SK-N-SH (cell line): ENCODE measurements around the gene GSDMA. TPM values are rescaled to one million over a fixed set of nuclear protein-coding genes. Genes with fewer than 3 reads are reported as not detected.

Source experiments
- CTCF ChIA-PET: fragments of 300-600, 350-600 bp; formaldehyde crosslinking; extraction: SDS; loops from one replicate; lab custom pipeline; 2021; lab: Yijun Ruan, JAX
- POLR2A ChIA-PET: fragments of 350-600 bp; sonication (Branson Sonifier 250); formaldehyde crosslinking; extraction: SDS; loops from one replicate; lab custom pipeline; 2020; ENCODE audit warnings: antibody characterized with exemption, inconsistent platforms; lab: Yijun Ruan, JAX
- DNase-seq: peaks from one replicate; pipeline ENCODE4 v3.0.0; 2012
- H2AFZ ChIP-seq: fragments of 200-600 bp; sonication (generic); 2 replicates; pipeline ENCODE4 v1.8.1; 2016; ENCODE audit warnings: antibody characterized with exemption, mild to moderate bottlenecking, low read depth
- H3F3A ChIP-seq: fragments of 200-600 bp; sonication (generic); replicated peaks from 2 replicates; pipeline ENCODE3; 2016; ENCODE audit warnings: antibody characterized with exemption, mild to moderate bottlenecking; ENCODE audit not compliant: insufficient read depth
- H3K27ac ChIP-seq, 2 experiments: fragments of 200-500 bp in 1 of 2; fragments of 200-600 bp in 1 of 2; sonication (Bioruptor generic) in 1 of 2; sonication (generic), shearing (Covaris generic) in 1 of 2; 2 replicates each; pipeline versions ENCODE4 v1.5.1 to v1.6.1; 2014 to 2016; ENCODE audit warnings: low read depth in 2 of 2, inconsistent platforms in 1 of 2, low read length in 1 of 2, mild to moderate bottlenecking in 1 of 2, mixed read lengths in 1 of 2
- H3K27me3 ChIP-seq: fragments of 200-600 bp; sonication (generic), shearing (Covaris generic); 2 replicates; pipeline ENCODE4 v1.6.1; 2016; ENCODE audit warnings: mixed run types; ENCODE audit not compliant: insufficient read depth
- H3K36me3 ChIP-seq, 2 experiments: fragments of 200-500 bp in 1 of 2; fragments of 200-600 bp in 1 of 2; sonication (Bioruptor generic) in 1 of 2; sonication (generic) in 1 of 2; replicated peaks in 1 of 2; 2 replicates each; pipeline versions ENCODE3 to v1.5.1; 2014 to 2016; ENCODE audit warnings: low read length in 1 of 2, mild to moderate bottlenecking in 1 of 2; ENCODE audit not compliant: insufficient read depth in 2 of 2, control insufficient read depth in 1 of 2
- H3K4me1 ChIP-seq, 2 experiments: fragments of 200-500 bp in 1 of 2; fragments of 200-600 bp in 1 of 2; sonication (Bioruptor generic) in 1 of 2; sonication (generic), shearing (Covaris generic) in 1 of 2; 2 replicates each; pipeline versions ENCODE4 v1.5.1 to v1.6.1; 2014 to 2016; ENCODE audit warnings: low read depth in 1 of 2, low read length in 1 of 2, mixed run types in 1 of 2; ENCODE audit not compliant: insufficient read depth in 2 of 2, control insufficient read depth in 1 of 2
- H3K4me2 ChIP-seq: fragments of 200-600 bp; sonication (generic), shearing (Covaris generic); 2 replicates; pipeline ENCODE4 v1.6.1; 2017; ENCODE audit warnings: mixed run types
- H3K4me3 ChIP-seq, 2 experiments: fragments of 200-500 bp in 1 of 2; fragments of 200-600 bp in 1 of 2; sonication (Bioruptor generic) in 1 of 2; sonication (generic), shearing (Covaris generic) in 1 of 2; 2 replicates each; pipeline versions ENCODE4 v1.5.1 to v1.8.1; 2014 to 2016; ENCODE audit warnings: low read depth in 2 of 2, inconsistent platforms in 1 of 2, low read length in 1 of 2, mild to moderate bottlenecking in 1 of 2, mixed read lengths in 1 of 2, moderate library complexity in 1 of 2
- H3K79me2 ChIP-seq: fragments of 200-600 bp; sonication (generic); 2 replicates; pipeline ENCODE4 v1.8.1; 2017; ENCODE audit warnings: mild to moderate bottlenecking; ENCODE audit not compliant: insufficient read depth
- H3K9ac ChIP-seq: fragments of 200-600 bp; sonication (generic); 2 replicates; pipeline ENCODE4 v1.6.1; 2017; ENCODE audit warnings: mixed run types
- H3K9me2 ChIP-seq: fragments of 200-600 bp; sonication (generic); 2 replicates; pipeline ENCODE4 v1.6.1; 2017; ENCODE audit warnings: mixed run types
- H3K9me3 ChIP-seq: fragments of 200-600 bp; sonication (generic); 2 replicates; pipeline ENCODE4 v1.6.1; 2017; ENCODE audit warnings: mixed run types, mild to moderate bottlenecking, moderate library complexity
- H4K20me1 ChIP-seq: fragments of 200-600 bp; sonication (generic); 2 replicates; pipeline ENCODE4 v1.6.1; 2017; ENCODE audit warnings: mild to moderate bottlenecking, mixed run types; ENCODE audit not compliant: insufficient read depth
- EZH2phosphoT487 ChIP-seq: fragments of 200-600 bp; sonication (generic); IDR thresholded peaks from 2 replicates; pipeline ENCODE4 v1.6.1; 2017; ENCODE audit warnings: low read depth, mixed run types, mild to moderate bottlenecking, antibody characterized with exemption, moderate library complexity, borderline replicate concordance
- FOSL2 ChIP-seq: IDR thresholded peaks from 2 replicates; pipeline ENCODE4 v1.4.0; 2012; ENCODE audit warnings: low read depth, mild to moderate bottlenecking, moderate library complexity, borderline replicate concordance
- FOXM1 ChIP-seq: IDR thresholded peaks from 2 replicates; pipeline ENCODE4 v1.4.0; 2012; ENCODE audit warnings: low read depth, mild to moderate bottlenecking
- GATA2 ChIP-seq: sonication (generic); formaldehyde crosslinking; IDR thresholded peaks from 2 replicates; pipeline ENCODE4 v1.5.0; 2020; ENCODE audit warnings: mild to moderate bottlenecking, missing genetic modification reagents
- JUND ChIP-seq: IDR thresholded peaks from 2 replicates; pipeline ENCODE4 v1.4.0; 2012
- NRF1 ChIP-seq: IDR thresholded peaks from 2 replicates; pipeline ENCODE4 v1.6.1; 2012; ENCODE audit warnings: low read depth, mild to moderate bottlenecking, low read length
- POLR2AphosphoS5 ChIP-seq: IDR thresholded peaks from 2 replicates; pipeline ENCODE4 v1.6.1; 2012; ENCODE audit warnings: low read depth, low read length
- RFX5 ChIP-seq: IDR thresholded peaks from 2 replicates; pipeline ENCODE4 v1.6.1; 2012; ENCODE audit warnings: mild to moderate bottlenecking, improper control_type of control experiment, low read length
- TAF1 ChIP-seq: IDR thresholded peaks from 2 replicates; pipeline ENCODE4 v1.6.1; 2012; ENCODE audit warnings: low read depth, mild to moderate bottlenecking, low read length, moderate library complexity, borderline replicate concordance
- TCF12 ChIP-seq: IDR thresholded peaks from 2 replicates; pipeline ENCODE4 v1.4.0; 2012
- WGBS: methylation state at CpG from one replicate; pipeline ENCODE4 v1.1.6; 2017; ENCODE audit warnings: low lambda C conversion rate; 5-methylcytosine and 5-hydroxymethylcytosine counted together
- polyA plus RNA-seq, 3 experiments: library from polyadenylated mRNA; depleted of rRNA; stranded (reverse); fragments of >200 nt; gene quantifications; 2 replicates each; pipeline ENCODE4 v1.2.3, GENCODE V29; 2012
- TF ChIP-seq, protein P1 (sequence below): fragments of 150-350 bp; IDR thresholded peaks from 2 replicates; pipeline ENCODE4 v1.6.1; 2016; ENCODE audit warnings: mild to moderate bottlenecking, low read depth, low read length
- TF ChIP-seq, protein P2 (sequence below): IDR thresholded peaks from 2 replicates; pipeline ENCODE4 v1.4.0; 2012; ENCODE audit warnings: low read depth, borderline replicate concordance
- TF ChIP-seq, protein P3 (sequence below): IDR thresholded peaks from 2 replicates; pipeline ENCODE4 v1.6.1; 2012; ENCODE audit warnings: mild to moderate bottlenecking, low read depth, low read length, moderate library complexity

Gene GSDMA
- polyA plus RNA-seq, 1 of the 3 experiments (the other 2 are of a cell fraction): not detected

DNA sequence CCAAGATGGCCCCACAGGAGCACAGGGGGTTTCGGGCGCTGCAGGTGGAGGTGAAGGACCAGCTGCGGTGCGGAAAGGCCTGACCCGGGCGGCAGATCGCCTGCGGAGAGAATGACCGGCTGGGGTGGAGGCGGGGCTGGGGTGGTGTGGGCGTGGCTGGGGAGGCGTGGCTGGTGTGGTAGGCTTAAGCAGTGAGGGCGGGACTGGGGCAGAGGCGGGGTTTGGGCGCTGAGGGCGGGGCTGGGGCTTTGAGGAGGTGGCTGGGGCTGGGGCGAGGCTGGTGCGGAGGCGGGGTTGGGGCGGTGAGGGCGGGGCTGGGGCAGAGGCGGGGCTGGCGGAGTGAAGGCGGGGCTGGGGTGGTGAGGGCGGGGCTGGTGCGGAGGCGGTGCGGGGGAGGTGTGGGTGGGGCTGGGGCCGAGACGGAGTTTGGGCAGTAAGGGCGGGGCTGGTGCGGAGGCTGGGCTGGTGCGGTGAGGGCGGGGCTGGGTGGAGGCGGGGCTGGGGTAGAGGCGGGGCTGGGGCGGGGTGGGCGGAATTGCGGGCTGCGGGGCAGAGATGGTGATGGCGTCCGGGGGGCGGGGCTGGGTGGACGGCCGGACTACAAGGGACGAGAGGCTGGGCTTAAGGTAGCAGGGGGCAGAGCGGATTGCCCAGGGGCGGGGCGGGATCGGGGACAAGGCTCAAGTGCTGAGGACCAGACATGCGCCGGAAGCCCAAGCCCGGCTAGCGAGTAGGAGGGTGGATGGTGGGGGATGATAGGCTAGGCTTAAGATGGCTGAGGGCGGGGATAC, 9.9 kb upstream of the GSDMA start:
- peak overlapping the region in 1 of 2 experiments; percentile 70; a peak in 1 of 4 replicates for H3K27ac ChIP-seq
- H3K4me1 ChIP-seq: peaks cover 0 to 11% of the 10 kb centered on the region in 2 experiments; a peak in 1 of 4 replicates
- H3K27me3 ChIP-seq: no peaks in the 10 kb centered on the region
- ChIA-PET CTCF (interaction anchor here (1.2 to 5.5 kb wide), 3 partner anchors 14 to 122 kb away, joined by 3 to 56 read pairs (median 13); partner anchors contain the start of gene PSMD3), POLR2A (interaction anchor here (1.7 kb wide), 1 partner anchor 28 kb away, joined by 7 read pairs; the partner anchor contains the start of gene PSMD3)
- no peaks in the 10 kb centered on the region for H3F3A ChIP-seq
- H3K36me3 ChIP-seq: no peaks in the 10 kb centered on the region
- H3K4me2 ChIP-seq: peak overlapping the region; percentile 68
- WGBS: under 1% methylated on average over 30 of the region's 55 CpGs
- peak overlapping the region; percentile 34; the same call in 1 of the 2 replicates for H3K9ac ChIP-seq
- no peaks in the 10 kb centered on the region for H3K79me2 ChIP-seq
- peak overlapping the region; percentile 41 to 50 for H3K4me3 ChIP-seq
- peak overlapping the region; percentile 97; the same call in 1 of the 2 replicates for H2AFZ ChIP-seq
- no peaks in the 10 kb centered on the region for H3K9me2 ChIP-seq
- no peaks in the 10 kb centered on the region for H4K20me1 ChIP-seq
- H3K9me3 ChIP-seq: no peaks in the 10 kb centered on the region
- TF ChIP-seq JUND: no peak
- TF ChIP-seq TAF1: peak; percentile 80; the same call in 1 of the 2 replicates
- no peak for TF ChIP-seq FOSL2
- TF ChIP-seq FOXM1: no peak
- TF ChIP-seq, protein P1, sequence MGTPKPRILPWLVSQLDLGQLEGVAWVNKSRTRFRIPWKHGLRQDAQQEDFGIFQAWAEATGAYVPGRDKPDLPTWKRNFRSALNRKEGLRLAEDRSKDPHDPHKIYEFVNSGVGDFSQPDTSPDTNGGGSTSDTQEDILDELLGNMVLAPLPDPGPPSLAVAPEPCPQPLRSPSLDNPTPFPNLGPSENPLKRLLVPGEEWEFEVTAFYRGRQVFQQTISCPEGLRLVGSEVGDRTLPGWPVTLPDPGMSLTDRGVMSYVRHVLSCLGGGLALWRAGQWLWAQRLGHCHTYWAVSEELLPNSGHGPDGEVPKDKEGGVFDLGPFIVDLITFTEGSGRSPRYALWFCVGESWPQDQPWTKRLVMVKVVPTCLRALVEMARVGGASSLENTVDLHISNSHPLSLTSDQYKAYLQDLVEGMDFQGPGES: no peak
- TF ChIP-seq, protein P2, sequence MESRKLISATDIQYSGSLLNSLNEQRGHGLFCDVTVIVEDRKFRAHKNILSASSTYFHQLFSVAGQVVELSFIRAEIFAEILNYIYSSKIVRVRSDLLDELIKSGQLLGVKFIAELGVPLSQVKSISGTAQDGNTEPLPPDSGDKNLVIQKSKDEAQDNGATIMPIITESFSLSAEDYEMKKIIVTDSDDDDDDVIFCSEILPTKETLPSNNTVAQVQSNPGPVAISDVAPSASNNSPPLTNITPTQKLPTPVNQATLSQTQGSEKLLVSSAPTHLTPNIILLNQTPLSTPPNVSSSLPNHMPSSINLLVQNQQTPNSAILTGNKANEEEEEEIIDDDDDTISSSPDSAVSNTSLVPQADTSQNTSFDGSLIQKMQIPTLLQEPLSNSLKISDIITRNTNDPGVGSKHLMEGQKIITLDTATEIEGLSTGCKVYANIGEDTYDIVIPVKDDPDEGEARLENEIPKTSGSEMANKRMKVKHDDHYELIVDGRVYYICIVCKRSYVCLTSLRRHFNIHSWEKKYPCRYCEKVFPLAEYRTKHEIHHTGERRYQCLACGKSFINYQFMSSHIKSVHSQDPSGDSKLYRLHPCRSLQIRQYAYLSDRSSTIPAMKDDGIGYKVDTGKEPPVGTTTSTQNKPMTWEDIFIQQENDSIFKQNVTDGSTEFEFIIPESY: no peak
- TF ChIP-seq GATA2: no peak
- no peak for TF ChIP-seq RFX5
- TF ChIP-seq POLR2AphosphoS5: peak; percentile 65
- no peak for TF ChIP-seq TCF12
- peak; percentile 67 for TF ChIP-seq NRF1
- no peak for TF ChIP-seq EZH2phosphoT487
- TF ChIP-seq, protein P3, sequence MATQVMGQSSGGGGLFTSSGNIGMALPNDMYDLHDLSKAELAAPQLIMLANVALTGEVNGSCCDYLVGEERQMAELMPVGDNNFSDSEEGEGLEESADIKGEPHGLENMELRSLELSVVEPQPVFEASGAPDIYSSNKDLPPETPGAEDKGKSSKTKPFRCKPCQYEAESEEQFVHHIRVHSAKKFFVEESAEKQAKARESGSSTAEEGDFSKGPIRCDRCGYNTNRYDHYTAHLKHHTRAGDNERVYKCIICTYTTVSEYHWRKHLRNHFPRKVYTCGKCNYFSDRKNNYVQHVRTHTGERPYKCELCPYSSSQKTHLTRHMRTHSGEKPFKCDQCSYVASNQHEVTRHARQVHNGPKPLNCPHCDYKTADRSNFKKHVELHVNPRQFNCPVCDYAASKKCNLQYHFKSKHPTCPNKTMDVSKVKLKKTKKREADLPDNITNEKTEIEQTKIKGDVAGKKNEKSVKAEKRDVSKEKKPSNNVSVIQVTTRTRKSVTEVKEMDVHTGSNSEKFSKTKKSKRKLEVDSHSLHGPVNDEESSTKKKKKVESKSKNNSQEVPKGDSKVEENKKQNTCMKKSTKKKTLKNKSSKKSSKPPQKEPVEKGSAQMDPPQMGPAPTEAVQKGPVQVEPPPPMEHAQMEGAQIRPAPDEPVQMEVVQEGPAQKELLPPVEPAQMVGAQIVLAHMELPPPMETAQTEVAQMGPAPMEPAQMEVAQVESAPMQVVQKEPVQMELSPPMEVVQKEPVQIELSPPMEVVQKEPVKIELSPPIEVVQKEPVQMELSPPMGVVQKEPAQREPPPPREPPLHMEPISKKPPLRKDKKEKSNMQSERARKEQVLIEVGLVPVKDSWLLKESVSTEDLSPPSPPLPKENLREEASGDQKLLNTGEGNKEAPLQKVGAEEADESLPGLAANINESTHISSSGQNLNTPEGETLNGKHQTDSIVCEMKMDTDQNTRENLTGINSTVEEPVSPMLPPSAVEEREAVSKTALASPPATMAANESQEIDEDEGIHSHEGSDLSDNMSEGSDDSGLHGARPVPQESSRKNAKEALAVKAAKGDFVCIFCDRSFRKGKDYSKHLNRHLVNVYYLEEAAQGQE: no peak
- DNase-seq: peak; percentile 98
